KG1 (cell line): ENCODE results near the gene MTFP1.
"Not testable (repeated sequence)": the region's sequence is repeated elsewhere in the genome, so short reads cannot be mapped to it uniquely, and the experiment has no call there.

Experiments
- DNase-seq: peaks from one replicate; lab custom pipeline; 2025; lab: John Stamatoyannopoulos, UW

MTFP1 gene

GRCh38 chr22:30402028-30402765 lies 23.4 kb upstream of the MTFP1 start:
- DNase-seq = no peak

- not testable (repeated sequence) for DNase-seq
Measured at GRCh38 chr22:30402766-30403104, 22.8 kb upstream of the MTFP1 start.

GRCh38 chr22:30404307-30404706 lies 21.3 kb upstream of the MTFP1 start:
- no peak for DNase-seq

GRCh38 chr22:30405731-30406130 lies 19.8 kb upstream of the MTFP1 start:
- no peak for DNase-seq

- no peak for DNase-seq
Measured at GRCh38 chr22:30406400-30406799, 19.2 kb upstream of the MTFP1 start.

GRCh38 chr22:30408388-30409102 lies 17.0 kb upstream of the MTFP1 start:
- no peak for DNase-seq

- DNase-seq = no peak
Measured at GRCh38 chr22:30411780-30412179, 13.8 kb upstream of the MTFP1 start.

GRCh38 chr22:30413001-30413400 lies 12.6 kb upstream of the MTFP1 start:
- no peak for DNase-seq

- no peak for DNase-seq
Measured at GRCh38 chr22:30413745-30414524, 11.6 kb upstream of the MTFP1 start.

GRCh38 chr22:30414525-30415047 lies 11.0 kb upstream of the MTFP1 start:
- no peak for DNase-seq

- no peak for DNase-seq
Measured at GRCh38 chr22:30416403-30416802, 9.2 kb upstream of the MTFP1 start.

- DNase-seq = no peak
Measured at GRCh38 chr22:30416837-30417236, 8.7 kb upstream of the MTFP1 start.

- DNase-seq = no peak
Measured at GRCh38 chr22:30420347-30421125, 5.0 kb upstream of the MTFP1 start.

GRCh38 chr22:30421695-30422480 lies 3.7 kb upstream of the MTFP1 start:
- DNase-seq = no peak

- no peak for DNase-seq
Measured at GRCh38 chr22:30422481-30423300, 2.9 kb upstream of the MTFP1 start.

- no peak for DNase-seq
Measured at GRCh38 chr22:30423301-30423958, 2.1 kb upstream of the MTFP1 start.

- peak; percentile 98 for DNase-seq
Measured at GRCh38 chr22:30423959-30424533, 1.5 kb upstream of the MTFP1 start.

- DNase-seq = peak; percentile 60
Measured at GRCh38 chr22:30424534-30425326, 838 bp upstream of the MTFP1 start.

GRCh38 chr22:30425327-30425615 lies 297 bp upstream of the MTFP1 start:
- DNase-seq = no peak
